ENCODE results near the gene PCCA. TPM values are rescaled to one million over a fixed set of nuclear protein-coding genes. Genes with fewer than 3 reads are reported as not detected.
"Not testable (repeated sequence)": the region's sequence is repeated elsewhere in the genome, so short reads cannot be mapped to it uniquely, and the experiment has no call there.

The PCCA gene
- total RNA-seq, 1 donor from 2014 or later = 229 TPM

GRCh38 chr13:100095498-100095897 lies 6.6 kb downstream of the PCCA start:
- H3K9ac ChIP-seq (ENCODE audit: low read depth in 1 of 3, low read length in 3 of 3) = no peak overlapping the region
- H3K4me3 ChIP-seq (ENCODE audit: low read length in 3 of 3) = no peak overlapping the region
- no peak overlapping the region for H3K27ac ChIP-seq (ENCODE audit: low read depth, low read length)
- H3K4me1 ChIP-seq (ENCODE audit: control insufficient read depth in 3 of 3, insufficient read depth in 3 of 3, low read length in 3 of 3) = peaks cover 4 to 11% (median 7%) of the 10 kb centered on the region in 3 donors
- H3K36me3 ChIP-seq (ENCODE audit: control insufficient read depth in 3 of 3, insufficient read depth in 3 of 3, low read length in 3 of 3) = no peaks in the 10 kb centered on the region
- H3K9me3 ChIP-seq (ENCODE audit: control insufficient read depth in 3 of 3, low read length in 3 of 3) = no peaks in the 10 kb centered on the region
- no peaks in the 10 kb centered on the region for H3K27me3 ChIP-seq (ENCODE audit: control insufficient read depth in 3 of 3, insufficient read depth in 3 of 3, low read length in 3 of 3)

GRCh38 chr13:100096526-100096925 lies 7.6 kb downstream of the PCCA start:
- no peaks in the 10 kb centered on the region for H3K27me3 ChIP-seq (ENCODE audit: control insufficient read depth in 3 of 3, insufficient read depth in 3 of 3, low read length in 3 of 3)
- H3K36me3 ChIP-seq (ENCODE audit: control insufficient read depth in 3 of 3, insufficient read depth in 3 of 3, low read length in 3 of 3) = no peaks in the 10 kb centered on the region
- no peak overlapping the region for H3K4me3 ChIP-seq (ENCODE audit: low read length in 3 of 3)
- H3K4me1 ChIP-seq (ENCODE audit: control insufficient read depth in 3 of 3, insufficient read depth in 3 of 3, low read length in 3 of 3) = peaks cover 0 to 9% (median 5%) of the 10 kb centered on the region in 3 donors
- H3K9ac ChIP-seq (ENCODE audit: low read depth in 1 of 3, low read length in 3 of 3) = no peak overlapping the region
- no peaks in the 10 kb centered on the region for H3K9me3 ChIP-seq (ENCODE audit: control insufficient read depth in 3 of 3, low read length in 3 of 3)
- H3K27ac ChIP-seq (ENCODE audit: low read depth, low read length) = no peak overlapping the region

- no peak overlapping the region for H3K4me3 ChIP-seq (ENCODE audit: low read length in 3 of 3)
These were observed 8.9 kb downstream of the PCCA start for GRCh38 chr13:100097821-100098220.

GRCh38 chr13:100098445-100099116 lies 9.7 kb downstream of the PCCA start:
- H3K27ac ChIP-seq (ENCODE audit: low read depth, low read length) = no peak overlapping the region
- H3K4me1 ChIP-seq (ENCODE audit: control insufficient read depth in 3 of 3, insufficient read depth in 3 of 3, low read length in 3 of 3) = peaks cover 0 to 9% (median 7%) of the 10 kb centered on the region in 3 donors
- no peaks in the 10 kb centered on the region for H3K36me3 ChIP-seq (ENCODE audit: control insufficient read depth in 3 of 3, insufficient read depth in 3 of 3, low read length in 3 of 3)
- no peaks in the 10 kb centered on the region for H3K9me3 ChIP-seq (ENCODE audit: control insufficient read depth in 3 of 3, low read length in 3 of 3)
- no peaks in the 10 kb centered on the region for H3K27me3 ChIP-seq (ENCODE audit: control insufficient read depth in 3 of 3, insufficient read depth in 3 of 3, low read length in 3 of 3)
- H3K9ac ChIP-seq (ENCODE audit: low read depth in 1 of 3, low read length in 3 of 3) = no peak overlapping the region
- no peak overlapping the region for H3K4me3 ChIP-seq (ENCODE audit: low read length in 3 of 3)

More at GRCh38 chr13:100097821-100098220, 8.9 kb downstream of the PCCA start:
- H3K9me3 ChIP-seq (ENCODE audit: control insufficient read depth in 3 of 3, low read length in 3 of 3) = no peaks in the 10 kb centered on the region
- H3K9ac ChIP-seq (ENCODE audit: low read depth in 1 of 3, low read length in 3 of 3) = no peak overlapping the region
- H3K4me1 ChIP-seq (ENCODE audit: control insufficient read depth in 3 of 3, insufficient read depth in 3 of 3, low read length in 3 of 3) = peaks cover 0 to 9% (median 7%) of the 10 kb centered on the region in 3 donors
- no peaks in the 10 kb centered on the region for H3K36me3 ChIP-seq (ENCODE audit: control insufficient read depth in 3 of 3, insufficient read depth in 3 of 3, low read length in 3 of 3)
- no peaks in the 10 kb centered on the region for H3K27me3 ChIP-seq (ENCODE audit: control insufficient read depth in 3 of 3, insufficient read depth in 3 of 3, low read length in 3 of 3)
- H3K27ac ChIP-seq (ENCODE audit: low read depth, low read length) = no peak overlapping the region

DNA sequence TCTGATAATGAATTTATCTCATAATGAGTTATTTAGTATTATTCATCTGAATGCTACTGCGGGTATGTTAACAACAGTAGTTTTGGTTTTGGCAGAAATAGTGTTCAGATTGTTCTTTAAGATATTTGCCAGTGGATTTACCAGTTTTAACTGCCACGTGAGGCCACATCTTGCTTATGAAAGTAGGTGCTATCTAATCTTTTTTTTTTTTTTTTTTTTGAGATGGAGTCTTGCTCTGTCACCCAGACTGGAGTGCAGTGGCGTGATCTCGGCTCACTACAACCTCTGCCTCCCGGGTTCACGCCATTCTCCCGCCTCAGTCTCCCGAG lies 10.2 kb downstream of the PCCA start:
- H3K27ac ChIP-seq (ENCODE audit: low read depth, low read length); H3K9ac ChIP-seq (ENCODE audit: low read depth in 1 of 3, low read length in 3 of 3); H3K4me3 ChIP-seq (ENCODE audit: low read length in 3 of 3); H3K4me1 ChIP-seq (ENCODE audit: control insufficient read depth in 3 of 3, insufficient read depth in 3 of 3, low read length in 3 of 3); H3K27me3 ChIP-seq (ENCODE audit: control insufficient read depth in 3 of 3, insufficient read depth in 3 of 3, low read length in 3 of 3); H3K36me3 ChIP-seq (ENCODE audit: control insufficient read depth in 3 of 3, insufficient read depth in 3 of 3, low read length in 3 of 3); H3K9me3 ChIP-seq (ENCODE audit: control insufficient read depth in 3 of 3, low read length in 3 of 3): not testable (repeated sequence)

DNA sequence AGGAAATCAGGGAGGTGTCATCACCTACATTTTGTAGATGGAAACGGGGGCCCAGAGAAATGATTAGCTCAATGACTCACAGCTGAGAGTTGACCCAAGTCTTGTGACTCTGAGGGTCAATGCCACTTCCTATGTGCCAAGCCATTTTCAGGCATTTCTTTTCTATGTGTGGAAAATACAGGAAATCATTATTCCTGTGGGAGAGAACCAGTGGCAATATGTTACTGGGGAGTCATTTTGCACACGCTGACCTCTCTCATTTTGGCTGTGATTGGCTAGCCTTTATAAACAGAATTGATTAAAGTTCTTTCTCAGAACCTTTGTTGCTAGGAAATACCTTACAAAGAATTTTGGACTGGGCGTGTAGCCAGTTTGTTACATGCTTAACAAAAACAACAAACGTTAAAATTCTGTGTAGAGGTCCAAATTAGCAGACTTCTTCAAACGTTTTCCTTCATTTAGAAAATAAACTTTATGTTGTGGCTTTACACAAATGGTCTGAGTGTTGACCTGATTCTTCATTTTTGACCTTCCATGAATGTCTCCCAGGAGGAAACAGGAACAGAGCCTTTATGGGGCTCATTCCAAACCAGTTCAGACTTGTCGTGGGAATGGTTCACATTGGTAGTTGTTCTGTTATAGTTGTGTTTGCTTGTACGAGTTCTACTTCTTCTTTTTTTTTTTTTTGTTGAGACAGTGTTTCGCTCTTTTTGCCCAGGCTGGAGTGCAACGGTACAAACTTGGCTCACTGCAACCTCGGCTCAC lies 11.4 kb downstream of the PCCA start:
- H3K27me3 ChIP-seq (ENCODE audit: control insufficient read depth in 3 of 3, insufficient read depth in 3 of 3, low read length in 3 of 3) = no peaks in the 10 kb centered on the region
- no peaks in the 10 kb centered on the region for H3K9me3 ChIP-seq (ENCODE audit: control insufficient read depth in 3 of 3, low read length in 3 of 3)
- no peaks in the 10 kb centered on the region for H3K36me3 ChIP-seq (ENCODE audit: control insufficient read depth in 3 of 3, insufficient read depth in 3 of 3, low read length in 3 of 3)
- no peak overlapping the region for H3K4me3 ChIP-seq (ENCODE audit: low read length in 3 of 3)
- peak overlapping the region; percentile 21 for H3K27ac ChIP-seq (ENCODE audit: low read depth, low read length)
- no peak overlapping the region for H3K9ac ChIP-seq (ENCODE audit: low read depth in 1 of 3, low read length in 3 of 3)
- H3K4me1 ChIP-seq (ENCODE audit: control insufficient read depth in 3 of 3, insufficient read depth in 3 of 3, low read length in 3 of 3) = peaks cover 0 to 9% (median 7%) of the 10 kb centered on the region in 3 donors

DNA sequence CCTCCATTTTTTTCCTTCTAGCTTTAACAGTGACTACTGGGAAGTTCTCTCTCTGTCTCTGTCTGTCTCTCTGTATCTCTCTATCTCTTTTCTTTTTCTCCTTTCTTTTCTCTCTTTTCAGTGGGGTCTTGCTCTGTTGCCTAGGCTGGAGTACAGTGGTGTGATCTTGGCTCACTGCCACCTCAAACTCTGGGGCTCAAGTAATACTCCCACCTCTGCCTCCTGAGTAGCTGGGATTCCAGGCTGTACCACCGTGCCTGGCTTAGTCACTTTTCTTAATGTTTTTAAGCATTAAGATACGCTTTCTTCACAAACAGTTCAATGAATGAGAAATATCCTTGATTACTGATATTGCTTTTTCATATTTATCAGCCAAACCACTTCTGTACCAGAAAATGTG lies 13.1 kb downstream of the PCCA start:
- no peak overlapping the region for H3K9ac ChIP-seq (ENCODE audit: low read depth in 1 of 3, low read length in 3 of 3)
- no peaks in the 10 kb centered on the region for H3K9me3 ChIP-seq (ENCODE audit: control insufficient read depth in 3 of 3, low read length in 3 of 3)
- peaks cover 0 to 9% (median 7%) of the 10 kb centered on the region in 3 donors for H3K4me1 ChIP-seq (ENCODE audit: control insufficient read depth in 3 of 3, insufficient read depth in 3 of 3, low read length in 3 of 3)
- H3K4me3 ChIP-seq (ENCODE audit: low read length in 3 of 3) = no peak overlapping the region
- no peaks in the 10 kb centered on the region for H3K36me3 ChIP-seq (ENCODE audit: control insufficient read depth in 3 of 3, insufficient read depth in 3 of 3, low read length in 3 of 3)
- no peaks in the 10 kb centered on the region for H3K27me3 ChIP-seq (ENCODE audit: control insufficient read depth in 3 of 3, insufficient read depth in 3 of 3, low read length in 3 of 3)
- no peak overlapping the region for H3K27ac ChIP-seq (ENCODE audit: low read depth, low read length)

DNA sequence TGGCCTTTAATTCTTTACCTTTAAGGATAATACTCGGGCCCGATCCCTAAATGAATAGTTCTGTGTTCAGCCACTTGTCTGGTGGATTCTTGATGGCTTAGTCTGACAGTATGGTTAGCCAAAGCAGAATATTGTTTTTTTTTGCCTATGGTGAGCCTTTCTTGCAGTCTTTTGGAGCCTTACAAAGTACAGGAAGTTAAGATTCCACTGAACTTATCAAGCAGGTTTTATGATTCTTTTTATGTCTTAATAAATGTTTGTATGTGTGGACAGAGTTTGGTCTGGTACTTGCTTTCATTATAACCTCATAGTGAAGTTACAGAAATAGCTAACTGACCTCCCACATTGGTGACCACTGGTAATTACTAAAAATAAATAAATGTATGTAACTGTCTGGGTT lies 17.1 kb downstream of the PCCA start:
- H3K36me3 ChIP-seq (ENCODE audit: control insufficient read depth in 3 of 3, insufficient read depth in 3 of 3, low read length in 3 of 3) = no peaks in the 10 kb centered on the region
- peaks cover 0 to 3% (median 0%) of the 10 kb centered on the region in 3 donors for H3K4me1 ChIP-seq (ENCODE audit: control insufficient read depth in 3 of 3, insufficient read depth in 3 of 3, low read length in 3 of 3)
- H3K4me3 ChIP-seq (ENCODE audit: low read length in 3 of 3) = no peak overlapping the region
- H3K27me3 ChIP-seq (ENCODE audit: control insufficient read depth in 3 of 3, insufficient read depth in 3 of 3, low read length in 3 of 3) = no peaks in the 10 kb centered on the region
- no peak overlapping the region for H3K27ac ChIP-seq (ENCODE audit: low read depth, low read length)
- H3K9ac ChIP-seq (ENCODE audit: low read depth in 1 of 3, low read length in 3 of 3) = no peak overlapping the region
- H3K9me3 ChIP-seq (ENCODE audit: control insufficient read depth in 3 of 3, low read length in 3 of 3) = no peaks in the 10 kb centered on the region

GRCh38 chr13:100106705-100107104 lies 17.8 kb downstream of the PCCA start:
- H3K9ac ChIP-seq (ENCODE audit: low read depth in 1 of 3, low read length in 3 of 3) = no peak overlapping the region
- no peak overlapping the region for H3K4me3 ChIP-seq (ENCODE audit: low read length in 3 of 3)
- H3K9me3 ChIP-seq (ENCODE audit: control insufficient read depth in 3 of 3, low read length in 3 of 3) = no peaks in the 10 kb centered on the region
- no peaks in the 10 kb centered on the region for H3K27me3 ChIP-seq (ENCODE audit: control insufficient read depth in 3 of 3, insufficient read depth in 3 of 3, low read length in 3 of 3)
- no peaks in the 10 kb centered on the region for H3K36me3 ChIP-seq (ENCODE audit: control insufficient read depth in 3 of 3, insufficient read depth in 3 of 3, low read length in 3 of 3)
- H3K4me1 ChIP-seq (ENCODE audit: control insufficient read depth in 3 of 3, insufficient read depth in 3 of 3, low read length in 3 of 3) = peaks cover 0 to 3% (median 0%) of the 10 kb centered on the region in 3 donors
- no peak overlapping the region for H3K27ac ChIP-seq (ENCODE audit: low read depth, low read length)

DNA sequence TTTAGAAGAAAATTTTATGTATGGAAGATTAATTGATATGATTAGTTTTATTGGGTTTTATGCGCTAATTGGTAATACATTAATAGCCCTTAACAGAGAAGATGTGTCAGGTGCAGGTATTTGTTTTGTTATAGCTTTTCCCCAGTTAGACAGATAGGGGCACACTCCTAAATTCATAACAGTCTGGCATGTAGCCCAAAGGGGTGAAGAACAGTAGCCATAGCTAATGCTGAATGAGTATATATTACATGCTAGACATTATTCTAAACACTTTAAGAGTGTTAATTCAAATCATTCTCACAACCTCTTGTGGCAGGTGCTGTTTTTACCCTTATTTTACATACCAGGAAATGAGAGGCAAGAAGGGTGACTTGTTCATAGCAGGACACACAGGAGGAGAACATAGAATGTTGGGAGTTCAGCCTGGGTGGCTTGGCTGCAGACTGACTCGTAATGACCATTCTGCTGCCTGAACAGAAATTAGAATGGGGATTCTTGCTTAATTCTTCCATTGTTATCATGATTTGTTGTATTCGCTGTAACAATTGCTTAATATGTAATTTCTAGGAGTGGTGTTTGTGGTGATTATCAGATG lies 20.1 kb downstream of the PCCA start:
- Histone ChIP-seq H3K9me3 (ENCODE audit: control insufficient read depth in 3 of 3, low read length in 3 of 3) (no peaks in the 10 kb centered on the region), H3K36me3 (ENCODE audit: control insufficient read depth in 3 of 3, insufficient read depth in 3 of 3, low read length in 3 of 3) (peaks cover 0 to 8% (median 5%) of the 10 kb centered on the region in 3 donors), H3K9ac (ENCODE audit: low read depth in 1 of 3, low read length in 3 of 3) (no peak overlapping the region), H3K27me3 (ENCODE audit: control insufficient read depth in 3 of 3, insufficient read depth in 3 of 3, low read length in 3 of 3) (no peaks in the 10 kb centered on the region), H3K4me3 (ENCODE audit: low read length in 3 of 3) (no peak overlapping the region), H3K4me1 (ENCODE audit: control insufficient read depth in 3 of 3, insufficient read depth in 3 of 3, low read length in 3 of 3) (no peaks in the 10 kb centered on the region), H3K27ac (ENCODE audit: low read depth, low read length) (no peak overlapping the region)
